AG09319 (cell line): Measurements from ENCODE around the gene IL27RA.
A peak's percentile ranks its signal among the peaks of the same experiment; 100 is the strongest.
"Not testable (repeated sequence)": the region's sequence is repeated elsewhere in the genome, so short reads cannot be mapped to it uniquely, and the experiment has no call there.

Source experiments
- DNase-seq: peaks from one replicate; pipeline ENCODE4 v3.0.0-alpha.2; 2010; ENCODE audit warnings: low read depth; ENCODE audit errors: extremely low read depth
- TF ChIP-seq, protein P1 (sequence below): IDR thresholded peaks from 2 replicates; pipeline ENCODE4 v1.5.1; 2011; ENCODE audit warnings: low read depth, mild to moderate bottlenecking, inconsistent platforms, low read length, moderate library complexity

IL27RA gene

DNA sequence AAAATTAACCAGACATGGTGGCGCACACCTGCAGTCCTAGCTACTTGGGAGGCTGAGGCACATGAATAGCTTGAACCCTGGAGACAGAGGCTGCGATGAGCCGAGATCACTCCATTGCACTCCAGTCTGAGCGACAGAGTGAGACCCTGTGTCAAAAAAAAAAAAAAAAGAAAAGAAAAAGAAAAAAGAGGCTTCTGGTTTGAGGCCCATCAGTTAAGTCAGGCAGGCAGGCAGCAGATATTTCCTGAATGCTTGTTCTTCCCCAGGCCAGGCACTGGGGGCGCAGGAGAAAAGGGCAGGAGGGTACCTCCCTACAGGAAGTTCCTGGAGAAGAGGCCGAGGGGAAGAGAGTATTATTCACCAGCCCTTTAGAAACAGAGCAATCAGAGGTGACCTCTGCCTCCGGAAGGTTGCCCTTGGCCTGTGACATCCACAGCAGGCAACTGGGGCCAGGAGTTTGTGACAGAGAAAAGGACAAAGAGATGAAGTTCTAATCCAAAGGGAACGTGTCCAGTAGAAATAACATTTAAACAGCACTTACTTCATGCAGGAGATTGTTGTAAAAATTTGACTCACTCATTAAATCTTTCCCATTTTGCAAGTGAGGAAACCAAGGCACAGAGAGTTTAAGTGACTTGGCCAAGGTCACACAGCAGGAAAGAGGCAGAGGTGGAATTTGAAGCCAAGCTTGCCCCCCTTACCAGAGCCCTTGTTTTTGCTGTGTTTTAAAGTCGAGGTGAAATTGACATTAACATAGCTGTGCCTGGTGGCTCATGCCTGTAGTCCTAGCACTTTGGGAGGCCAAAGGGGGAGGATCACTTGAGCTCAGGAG, 7.9 kb upstream of the IL27RA start:
- TF ChIP-seq, protein P1, sequence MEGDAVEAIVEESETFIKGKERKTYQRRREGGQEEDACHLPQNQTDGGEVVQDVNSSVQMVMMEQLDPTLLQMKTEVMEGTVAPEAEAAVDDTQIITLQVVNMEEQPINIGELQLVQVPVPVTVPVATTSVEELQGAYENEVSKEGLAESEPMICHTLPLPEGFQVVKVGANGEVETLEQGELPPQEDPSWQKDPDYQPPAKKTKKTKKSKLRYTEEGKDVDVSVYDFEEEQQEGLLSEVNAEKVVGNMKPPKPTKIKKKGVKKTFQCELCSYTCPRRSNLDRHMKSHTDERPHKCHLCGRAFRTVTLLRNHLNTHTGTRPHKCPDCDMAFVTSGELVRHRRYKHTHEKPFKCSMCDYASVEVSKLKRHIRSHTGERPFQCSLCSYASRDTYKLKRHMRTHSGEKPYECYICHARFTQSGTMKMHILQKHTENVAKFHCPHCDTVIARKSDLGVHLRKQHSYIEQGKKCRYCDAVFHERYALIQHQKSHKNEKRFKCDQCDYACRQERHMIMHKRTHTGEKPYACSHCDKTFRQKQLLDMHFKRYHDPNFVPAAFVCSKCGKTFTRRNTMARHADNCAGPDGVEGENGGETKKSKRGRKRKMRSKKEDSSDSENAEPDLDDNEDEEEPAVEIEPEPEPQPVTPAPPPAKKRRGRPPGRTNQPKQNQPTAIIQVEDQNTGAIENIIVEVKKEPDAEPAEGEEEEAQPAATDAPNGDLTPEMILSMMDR = peak; percentile 40
- DNase-seq = no peak

DNA sequence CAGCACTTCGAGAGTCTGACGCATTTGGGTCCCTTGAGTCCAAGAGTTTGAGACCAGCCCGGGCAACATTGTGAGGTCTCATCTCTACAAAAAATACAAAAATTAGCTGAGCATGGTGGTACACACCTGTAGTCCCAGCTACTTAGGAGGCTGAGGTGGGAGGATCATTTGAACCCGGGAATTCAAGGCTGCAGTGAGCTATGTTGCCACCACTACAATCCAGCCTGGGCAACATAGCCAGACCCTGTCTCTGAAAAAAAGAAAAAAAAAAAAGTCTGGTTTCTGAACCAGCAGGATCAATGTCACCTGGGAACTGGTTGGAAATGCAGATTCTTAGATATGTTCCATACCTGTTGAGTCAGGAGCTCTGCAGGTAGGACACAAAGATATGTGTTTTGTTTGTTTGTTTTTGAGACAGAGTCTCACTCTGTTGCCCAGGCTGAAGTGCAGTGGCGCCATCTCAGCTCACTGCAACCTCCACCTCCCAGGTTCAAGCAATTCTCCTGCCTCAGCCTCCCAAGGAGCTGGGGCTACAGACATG, 4.8 kb upstream of the IL27RA start:
- not testable (repeated sequence) for DNase-seq

DNA sequence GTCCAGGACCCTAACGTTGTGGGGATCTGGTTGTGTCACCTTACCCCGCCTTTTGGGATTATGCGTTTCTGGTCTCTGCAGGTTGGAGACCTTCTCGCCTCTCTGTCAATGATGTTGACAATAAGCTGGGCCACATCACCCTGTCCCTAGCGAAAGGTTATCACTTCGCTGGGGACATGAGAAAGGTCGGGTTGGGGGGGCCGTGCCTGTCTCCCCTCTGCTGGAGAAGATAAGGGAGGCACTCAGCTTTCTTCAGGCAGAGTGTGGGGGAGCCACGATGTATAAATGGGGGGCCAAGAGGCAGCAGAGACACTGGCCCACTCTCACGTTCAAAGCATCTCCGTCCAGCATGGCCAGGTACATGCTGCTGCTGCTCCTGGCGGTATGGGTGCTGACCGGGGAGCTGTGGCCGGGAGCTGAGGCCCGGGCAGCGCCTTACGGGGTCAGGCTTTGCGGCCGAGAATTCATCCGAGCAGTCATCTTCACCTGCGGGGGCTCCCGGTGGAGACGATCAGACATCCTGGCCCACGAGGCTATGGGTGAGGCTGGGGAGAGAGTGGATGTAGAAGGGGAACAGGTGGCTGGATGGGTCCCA, 3.6 kb upstream of the IL27RA start, which contains the start of gene RLN3:
RLN3 (plus strand) TSS at position 293 of the 595 bp plus-strand sequence; CDS start at position 350, 57 bp downstream.
- no peak for DNase-seq
- TF ChIP-seq, protein P1 = no peak

DNA sequence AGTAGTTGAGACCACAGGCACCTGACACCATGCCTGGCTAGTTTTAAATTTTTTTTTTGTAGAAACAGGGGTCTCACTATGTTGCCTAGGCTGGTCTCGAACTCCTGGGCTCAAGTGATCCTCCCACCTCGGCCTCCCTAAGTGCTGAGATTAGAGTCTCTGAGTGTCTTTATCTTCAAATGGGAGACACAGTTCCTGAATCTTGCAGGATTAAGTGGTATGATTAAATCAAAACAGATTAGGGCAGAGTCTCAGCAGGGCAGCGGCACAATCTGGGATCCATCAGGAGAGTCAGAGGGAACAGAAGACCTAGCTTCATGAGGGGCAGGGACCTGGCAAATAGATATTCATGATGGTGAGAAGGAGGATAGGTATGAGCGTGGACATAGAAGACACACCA, 2.7 kb upstream of the IL27RA start:
- TF ChIP-seq, protein P1 = no peak
- DNase-seq = no peak

DNA sequence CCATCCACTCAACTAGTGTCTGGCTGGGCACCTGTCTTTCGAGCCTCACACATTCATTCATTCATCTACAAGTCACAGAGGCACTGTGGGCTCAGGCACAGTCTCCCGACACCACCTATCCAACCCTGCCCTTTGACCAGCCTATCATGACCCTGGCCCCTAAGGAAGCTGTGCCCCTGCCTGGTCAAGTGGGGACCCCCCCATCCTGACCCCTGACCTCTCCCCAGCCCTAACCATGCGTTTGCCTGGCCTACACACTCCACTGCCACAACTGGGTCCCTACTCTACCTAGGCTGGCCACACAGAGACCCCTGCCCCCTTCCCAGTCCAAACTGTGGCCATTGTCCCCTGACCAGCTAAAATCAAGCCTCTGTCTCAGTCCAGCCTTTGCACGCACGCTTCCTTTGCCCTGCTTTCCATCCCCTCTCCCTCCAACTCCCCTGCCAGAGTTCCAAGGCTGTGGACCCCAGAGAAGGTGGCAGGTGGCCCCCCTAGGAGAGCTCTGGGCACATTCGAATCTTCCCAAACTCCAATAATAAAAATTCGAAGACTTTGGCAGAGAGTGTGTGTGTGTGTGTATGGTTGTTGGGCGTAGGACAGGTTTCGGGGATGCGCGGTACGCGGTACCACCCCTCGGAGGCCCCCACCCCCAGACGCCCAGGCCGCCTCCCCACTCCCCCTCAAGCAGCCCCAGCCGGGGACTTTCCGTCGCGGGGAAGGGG, 404 bp upstream of the IL27RA start:
- TF ChIP-seq, protein P1 = no peak
- DNase-seq = no peak

DNA sequence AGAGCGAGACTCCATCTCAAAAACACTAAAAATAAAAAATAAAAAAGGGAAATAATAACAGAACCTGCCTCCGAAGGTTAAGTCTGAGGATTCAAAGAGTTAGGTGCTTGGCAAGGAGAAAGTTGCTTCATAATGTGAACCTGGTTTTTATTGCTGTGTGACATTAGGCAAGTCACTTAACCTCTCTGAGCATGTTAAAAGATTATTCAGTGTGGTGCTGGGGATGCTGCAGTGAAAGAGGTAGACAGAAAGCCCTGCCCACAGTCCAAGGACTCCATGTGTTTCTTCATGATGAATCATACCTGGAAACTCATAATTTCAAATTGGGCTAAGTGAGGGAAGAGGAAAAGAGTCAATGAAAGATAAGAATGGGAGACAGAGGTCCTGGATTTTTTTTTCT, 2.4 kb downstream of the IL27RA start:
- no peak for DNase-seq
- TF ChIP-seq, protein P1 = no peak

DNA sequence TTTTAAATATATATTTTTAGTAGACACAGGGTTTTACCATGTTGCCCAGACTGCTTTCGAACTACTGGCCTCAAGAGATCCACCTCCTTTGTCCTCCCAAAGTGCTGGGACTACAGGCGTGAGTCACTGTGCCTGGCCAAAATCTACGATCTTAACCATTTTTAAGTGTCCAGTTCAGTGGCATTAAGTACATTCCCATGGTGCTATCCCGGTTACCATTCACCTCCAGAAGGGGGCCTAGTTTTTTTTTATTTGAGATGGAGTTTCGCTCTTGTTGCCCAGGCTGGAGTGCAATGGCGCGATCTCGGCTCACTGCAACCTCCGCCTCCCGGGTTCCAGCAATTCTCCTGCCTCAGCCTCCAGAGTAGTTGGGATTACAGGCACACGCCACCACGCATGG, 3.6 kb downstream of the IL27RA start:
- DNase-seq = not testable (repeated sequence)

DNA sequence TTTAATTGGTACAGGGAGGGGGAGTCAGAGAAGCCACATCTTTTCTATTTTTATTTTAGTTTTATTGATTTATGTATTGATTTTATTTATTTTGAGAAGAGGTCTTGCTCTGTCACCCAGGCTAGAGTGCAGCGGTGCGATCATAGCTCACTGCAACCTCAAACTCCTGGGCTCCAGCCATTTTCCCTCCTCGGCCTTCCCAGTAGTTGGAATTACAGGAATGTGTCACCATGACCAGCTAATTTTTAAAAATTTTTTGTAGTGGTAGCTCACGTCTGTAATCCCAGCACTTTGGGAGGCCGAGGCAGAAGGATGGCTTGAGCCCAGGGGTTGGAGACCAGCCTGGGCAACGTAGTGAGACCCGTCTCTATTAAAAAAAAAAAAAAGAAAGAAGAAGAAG, 4.1 kb downstream of the IL27RA start:
- TF ChIP-seq, protein P1 = no peak
- DNase-seq = no peak
